Loucy (cell line): ENCODE results near the gene STXBP1.

Experiments used
- EZH2phosphoT487 ChIP-seq: fragments of 200-600 bp; IDR thresholded peaks from 2 replicates; pipeline ENCODE4 v1.6.1; 2018; ENCODE audit warnings: antibody characterized with exemption, mild to moderate bottlenecking, moderate library complexity, borderline replicate concordance
- TF ChIP-seq, protein P1 (sequence below): fragments of 200-600 bp; sonication (generic); conservative IDR thresholded peaks from 2 replicates; pipeline ENCODE4 v1.5.1; 2014; ENCODE audit warnings: mild to moderate bottlenecking, antibody characterized with exemption, low read length

DNA sequence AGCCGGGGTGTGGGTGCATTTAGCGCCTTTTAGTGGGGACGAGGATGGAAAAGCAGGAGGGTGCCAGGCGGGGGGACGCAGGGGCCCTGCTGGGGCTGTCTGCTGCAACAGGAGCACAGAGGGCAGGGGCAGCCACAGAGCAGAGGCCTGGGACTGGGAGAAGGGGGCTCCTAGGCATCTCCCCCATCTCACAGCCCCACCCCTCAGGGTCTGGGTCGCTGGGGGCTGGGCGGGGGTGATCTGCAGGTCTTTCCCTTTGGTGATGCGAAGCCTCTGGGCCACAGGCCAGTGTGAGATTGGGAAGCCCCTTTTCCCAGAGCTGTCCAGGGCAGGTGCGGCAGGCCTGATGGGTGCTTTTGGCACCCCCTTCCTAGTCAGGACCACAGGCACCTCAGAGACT, 118.2 kb downstream of the STXBP1 start:
- TF ChIP-seq, protein P1, sequence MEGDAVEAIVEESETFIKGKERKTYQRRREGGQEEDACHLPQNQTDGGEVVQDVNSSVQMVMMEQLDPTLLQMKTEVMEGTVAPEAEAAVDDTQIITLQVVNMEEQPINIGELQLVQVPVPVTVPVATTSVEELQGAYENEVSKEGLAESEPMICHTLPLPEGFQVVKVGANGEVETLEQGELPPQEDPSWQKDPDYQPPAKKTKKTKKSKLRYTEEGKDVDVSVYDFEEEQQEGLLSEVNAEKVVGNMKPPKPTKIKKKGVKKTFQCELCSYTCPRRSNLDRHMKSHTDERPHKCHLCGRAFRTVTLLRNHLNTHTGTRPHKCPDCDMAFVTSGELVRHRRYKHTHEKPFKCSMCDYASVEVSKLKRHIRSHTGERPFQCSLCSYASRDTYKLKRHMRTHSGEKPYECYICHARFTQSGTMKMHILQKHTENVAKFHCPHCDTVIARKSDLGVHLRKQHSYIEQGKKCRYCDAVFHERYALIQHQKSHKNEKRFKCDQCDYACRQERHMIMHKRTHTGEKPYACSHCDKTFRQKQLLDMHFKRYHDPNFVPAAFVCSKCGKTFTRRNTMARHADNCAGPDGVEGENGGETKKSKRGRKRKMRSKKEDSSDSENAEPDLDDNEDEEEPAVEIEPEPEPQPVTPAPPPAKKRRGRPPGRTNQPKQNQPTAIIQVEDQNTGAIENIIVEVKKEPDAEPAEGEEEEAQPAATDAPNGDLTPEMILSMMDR: no peak
- no peak for TF ChIP-seq EZH2phosphoT487
